GM19240 (cell line): ENCODE data around the gene LAGE3.

ENCODE experiments used
- DNase-seq: peaks from one replicate; pipeline ENCODE4 v3.0.0; 2011; ENCODE audit warnings: low spot score; ENCODE audit not compliant: insufficient read length

The LAGE3 gene

GRCh38 chrX:154478728-154479622 is at the start of gene LAGE3:
Gene LAGE3 (minus strand): TSS chrX:154479281. CDS start chrX:154478915, 366 bp downstream.
- peak; percentile 82 for DNase-seq

GRCh38 chrX:154526901-154527675 is 48.0 kb upstream of the LAGE3 start:
- peak; percentile 46 for DNase-seq

GRCh38 chrX:154525606-154526490 is 46.8 kb upstream of the LAGE3 start:
- DNase-seq: no peak

- no peak for DNase-seq
These were observed 40.3 kb upstream of the LAGE3 start for GRCh38 chrX:154519389-154519788.

GRCh38 chrX:154517101-154517781 is 38.2 kb upstream of the LAGE3 start:
- no peak for DNase-seq

- no peak for DNase-seq
These were observed 37.6 kb upstream of the LAGE3 start for GRCh38 chrX:154516656-154517100.

GRCh38 chrX:154515966-154516655 is 37.0 kb upstream of the LAGE3 start, which contains the start of gene FAM3A:
Gene FAM3A (minus strand): TSS chrX:154516232. CDS start chrX:154515772, 460 bp downstream.
- DNase-seq: peak; percentile 38

- no peak for DNase-seq
These were observed 36.2 kb upstream of the LAGE3 start for GRCh38 chrX:154515090-154515965.

- DNase-seq: no peak
These were observed 34.6 kb upstream of the LAGE3 start for GRCh38 chrX:154513716-154514115.

- no peak for DNase-seq
These were observed 33.9 kb upstream of the LAGE3 start for GRCh38 chrX:154512879-154513553.

GRCh38 chrX:154511761-154512160 is 32.7 kb upstream of the LAGE3 start:
- DNase-seq: no peak

- no peak for DNase-seq
These were observed 30.4 kb upstream of the LAGE3 start for GRCh38 chrX:154509455-154509854.

- DNase-seq: no peak
These were observed 29.3 kb upstream of the LAGE3 start for GRCh38 chrX:154508384-154508745.

- no peak for DNase-seq
These were observed 28.7 kb upstream of the LAGE3 start for GRCh38 chrX:154507673-154508383.

GRCh38 chrX:154506483-154507332 is 27.6 kb upstream of the LAGE3 start:
- DNase-seq: no peak

GRCh38 chrX:154505734-154506133 is 26.7 kb upstream of the LAGE3 start:
- DNase-seq: no peak

- DNase-seq: no peak
These were observed 23.9 kb upstream of the LAGE3 start for GRCh38 chrX:154502989-154503388.
